A673 (cell line): ENCODE results near the gene ZNF592. TPM values are rescaled to one million over a fixed set of nuclear protein-coding genes. Genes with fewer than 3 reads are reported as not detected.

Source experiments
- BruUV-seq: library from RNA; stranded (reverse); fragments of 400-500 nt; replicated peaks from 2 replicates; lab custom pipeline; 2021; lab: Mats Ljungman, UMichigan
- CTCF ChIA-PET: fragments of 300-600 bp; sonication (Branson Sonifier 250); formaldehyde crosslinking; loops from one replicate; lab custom pipeline; 2022; ENCODE audit warnings: antibody characterized with exemption; lab: Charles Lee
- POLR2A ChIA-PET: fragments of 300-600 bp; sonication (Branson Sonifier 250); formaldehyde crosslinking; loops from one replicate; lab custom pipeline; 2022; ENCODE audit warnings: antibody characterized with exemption; ENCODE audit not compliant: low non-redundant PET; lab: Charles Lee
- DNase-seq: peaks from one replicate; pipeline ENCODE4 v3.0.0-alpha.2; 2015; ENCODE audit warnings: low spot score
- H3K27ac ChIP-seq: fragments of 200-600 bp; sonication (generic); 2 replicates; pipeline ENCODE4 v1.5.1; 2016; ENCODE audit warnings: mixed run types, low read depth, mild to moderate bottlenecking, mixed read lengths, antibody characterized with exemption, low read length; ENCODE audit not compliant: poor library complexity, severe bottlenecking
- H3K27me3 ChIP-seq: fragments of 200-600 bp; sonication (generic); replicated peaks from 2 replicates; pipeline ENCODE4 v1.6.1; 2017; ENCODE audit warnings: mixed run types, low read depth, mild to moderate bottlenecking, mixed read lengths, antibody characterized with exemption, low read length; ENCODE audit not compliant: insufficient read depth, poor library complexity
- H3K36me3 ChIP-seq: fragments of 200-600 bp; sonication (generic); 2 replicates; pipeline ENCODE4 v1.6.1; 2016; ENCODE audit warnings: mixed run types, mild to moderate bottlenecking, mixed read lengths, antibody characterized with exemption, low read length; ENCODE audit not compliant: insufficient read depth, poor library complexity, severe bottlenecking
- H3K4me1 ChIP-seq: fragments of 200-600 bp; sonication (generic); 2 replicates; pipeline ENCODE4 v1.6.1; 2017; ENCODE audit warnings: mixed run types, mild to moderate bottlenecking, mixed read lengths, antibody characterized with exemption, low read length; ENCODE audit not compliant: insufficient read depth, poor library complexity, severe bottlenecking
- H3K4me3 ChIP-seq: fragments of 200-600 bp; sonication (generic); 2 replicates; pipeline ENCODE4 v1.5.1; 2016; ENCODE audit warnings: low read depth, mixed run types, mild to moderate bottlenecking, mixed read lengths, low read length; ENCODE audit not compliant: poor library complexity, severe bottlenecking
- H3K9me3 ChIP-seq: fragments of 200-600 bp; sonication (generic); 2 replicates; pipeline ENCODE4 v1.6.1; 2016; ENCODE audit warnings: mixed run types, low read depth, mild to moderate bottlenecking, mixed read lengths, antibody characterized with exemption, low read length; ENCODE audit not compliant: poor library complexity, severe bottlenecking
- EZH2 ChIP-seq: fragments of 200-600 bp; sonication (generic); IDR thresholded peaks from 2 replicates; pipeline ENCODE4 v1.6.1; 2017; ENCODE audit warnings: borderline replicate concordance, low read depth, mild to moderate bottlenecking, mixed read lengths, antibody characterized with exemption, low read length; ENCODE audit not compliant: poor library complexity, severe bottlenecking
- intact Hi-C: fragments of 100-400 bp; cut with micrococcal nuclease; formaldehyde crosslinking; loops from one replicate; pipeline ENCODE4 v1.10.0; 2022; ENCODE audit not compliant: unreplicated experiment
- total RNA-seq: library from RNA; stranded (reverse); gene quantifications from 2 replicates; pipeline ENCODE4 v1.2.3, GENCODE V29; 2021
- TF ChIP-seq, protein P1 (sequence below): fragments of 300-800, 200-600 bp; sonication (generic); conservative IDR thresholded peaks from 2 replicates; pipeline ENCODE4 v1.5.1; 2017; ENCODE audit warnings: low read depth, mild to moderate bottlenecking, antibody characterized with exemption, low read length, moderate library complexity, mixed read lengths

Gene ZNF592
- total RNA-seq, 1 experiment from 2014 or later: 37.2 TPM

DNA sequence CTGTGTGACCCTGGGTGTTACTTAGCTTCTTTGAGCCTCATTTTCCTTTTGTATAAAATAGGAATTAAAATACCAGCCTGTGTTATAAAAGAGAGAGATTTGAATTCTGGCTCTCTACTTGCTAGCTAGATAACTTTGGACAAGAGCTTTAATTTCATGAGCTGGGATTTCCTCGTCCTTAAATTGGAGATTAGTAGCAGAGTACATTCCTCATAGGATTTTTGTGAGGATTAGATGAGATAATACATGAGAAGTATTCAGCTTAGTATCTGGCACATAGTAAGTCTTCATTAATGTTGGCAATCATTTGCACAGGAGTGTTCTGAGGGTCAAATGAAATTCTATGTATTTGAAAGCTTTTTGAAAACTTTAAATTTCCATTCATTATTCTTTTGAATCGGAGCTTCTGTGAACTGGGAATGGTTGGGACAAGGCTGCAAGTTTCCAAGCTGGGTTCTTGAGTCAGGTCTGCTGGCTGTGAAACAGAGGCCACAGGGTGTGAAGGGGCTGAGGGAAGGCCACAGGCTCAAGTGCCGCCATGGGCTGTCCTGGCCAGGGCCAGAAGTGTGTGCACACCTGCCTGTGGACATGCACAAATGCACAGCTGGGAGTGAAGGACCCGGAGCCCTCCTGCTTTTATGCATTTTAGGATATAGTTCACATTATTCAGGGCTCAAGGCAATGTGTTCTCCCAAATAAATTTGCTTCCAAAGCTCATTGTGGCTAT is 86.0 kb downstream of the ZNF592 start:
- no peak overlapping the region for H3K4me3 ChIP-seq
- ChIA-PET POLR2A (no interaction called here), CTCF (no interaction called here)
- no peaks in the 10 kb centered on the region for H3K4me1 ChIP-seq
- no peaks in the 10 kb centered on the region for H3K27me3 ChIP-seq
- no peaks in the 10 kb centered on the region for H3K36me3 ChIP-seq
- H3K9me3 ChIP-seq: no peaks in the 10 kb centered on the region
- DNase-seq: no peak
- no TSS peak for BruUV-seq
- intact Hi-C loops: no loop called here
- H3K27ac ChIP-seq: no peak overlapping the region
- TF ChIP-seq EZH2: no peak
- TF ChIP-seq, protein P1, sequence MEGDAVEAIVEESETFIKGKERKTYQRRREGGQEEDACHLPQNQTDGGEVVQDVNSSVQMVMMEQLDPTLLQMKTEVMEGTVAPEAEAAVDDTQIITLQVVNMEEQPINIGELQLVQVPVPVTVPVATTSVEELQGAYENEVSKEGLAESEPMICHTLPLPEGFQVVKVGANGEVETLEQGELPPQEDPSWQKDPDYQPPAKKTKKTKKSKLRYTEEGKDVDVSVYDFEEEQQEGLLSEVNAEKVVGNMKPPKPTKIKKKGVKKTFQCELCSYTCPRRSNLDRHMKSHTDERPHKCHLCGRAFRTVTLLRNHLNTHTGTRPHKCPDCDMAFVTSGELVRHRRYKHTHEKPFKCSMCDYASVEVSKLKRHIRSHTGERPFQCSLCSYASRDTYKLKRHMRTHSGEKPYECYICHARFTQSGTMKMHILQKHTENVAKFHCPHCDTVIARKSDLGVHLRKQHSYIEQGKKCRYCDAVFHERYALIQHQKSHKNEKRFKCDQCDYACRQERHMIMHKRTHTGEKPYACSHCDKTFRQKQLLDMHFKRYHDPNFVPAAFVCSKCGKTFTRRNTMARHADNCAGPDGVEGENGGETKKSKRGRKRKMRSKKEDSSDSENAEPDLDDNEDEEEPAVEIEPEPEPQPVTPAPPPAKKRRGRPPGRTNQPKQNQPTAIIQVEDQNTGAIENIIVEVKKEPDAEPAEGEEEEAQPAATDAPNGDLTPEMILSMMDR: no peak

DNA sequence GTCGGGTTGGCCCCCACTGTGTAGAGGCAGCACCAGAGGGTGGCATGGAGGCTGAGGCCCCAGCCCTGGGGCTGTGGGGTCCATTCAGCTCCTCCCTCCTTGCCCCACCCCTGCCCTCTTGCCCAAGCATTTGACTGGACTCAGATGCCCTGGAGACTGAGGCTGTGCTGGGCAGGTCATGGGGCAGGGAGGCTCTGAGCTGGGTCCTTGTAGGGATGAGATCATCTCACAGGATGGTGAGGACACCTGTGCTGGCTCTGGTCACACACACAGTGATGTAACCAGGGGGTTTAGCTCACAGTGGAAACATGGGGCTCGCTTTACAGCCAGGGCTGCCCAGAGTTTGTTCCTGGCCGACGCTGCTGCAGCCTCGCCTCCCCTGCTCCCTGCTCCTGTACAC is 86.6 kb downstream of the ZNF592 start:
- H3K36me3 ChIP-seq: no peaks in the 10 kb centered on the region
- BruUV-seq: no TSS peak

DNA sequence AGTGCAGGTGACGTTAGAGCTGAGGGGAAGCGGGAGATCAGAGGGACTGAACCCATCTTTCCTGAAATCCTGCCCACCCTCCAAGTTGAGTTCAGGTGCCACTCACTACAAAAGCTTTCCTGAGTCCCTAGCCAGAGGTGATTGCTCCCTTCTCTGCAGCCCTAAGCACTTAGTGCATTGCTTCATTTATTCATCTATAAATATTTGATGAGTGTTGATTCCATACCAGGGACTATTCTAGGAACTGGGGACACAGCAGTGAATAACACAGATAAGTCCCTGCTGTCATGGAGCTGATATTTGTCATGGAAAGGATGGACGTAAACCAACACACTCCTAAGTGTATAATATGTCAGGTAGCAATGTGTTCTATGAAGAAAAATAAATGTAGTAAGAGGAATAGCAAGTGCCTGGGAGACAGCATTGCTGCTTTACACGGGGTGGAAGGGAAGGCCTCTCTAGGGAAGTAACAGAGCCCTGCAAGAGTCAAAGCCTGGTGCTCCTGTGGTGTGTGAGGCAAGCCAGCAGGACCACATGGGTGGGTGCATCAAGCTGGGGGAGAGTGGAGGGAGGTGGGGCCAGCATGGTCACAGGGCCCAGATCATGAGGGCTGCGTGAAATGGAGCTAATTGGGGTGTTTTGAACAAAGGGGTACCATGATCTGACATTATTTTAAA is 87.4 kb downstream of the ZNF592 start:
- no peaks in the 10 kb centered on the region for H3K27me3 ChIP-seq
- H3K9me3 ChIP-seq: no peaks in the 10 kb centered on the region
- no peaks in the 10 kb centered on the region for H3K36me3 ChIP-seq
- intact Hi-C loops: no loop called here
- no peak for TF ChIP-seq EZH2
- TF ChIP-seq, protein P1: no peak
- BruUV-seq: no TSS peak
- no peaks in the 10 kb centered on the region for H3K4me1 ChIP-seq
- H3K4me3 ChIP-seq: no peak overlapping the region
- POLR2A ChIA-PET: no interaction called here
- CTCF ChIA-PET: no interaction called here
- no peak for DNase-seq
- no peak overlapping the region for H3K27ac ChIP-seq

More for the DNA sequence above, 86.6 kb downstream of the ZNF592 start:
- ChIA-PET POLR2A (no interaction called here), CTCF (no interaction called here)
- no peaks in the 10 kb centered on the region for H3K9me3 ChIP-seq
- H3K27ac ChIP-seq: no peak overlapping the region
- H3K27me3 ChIP-seq: no peaks in the 10 kb centered on the region
- TF ChIP-seq, protein P1: no peak
- TF ChIP-seq EZH2: no peak
- no peaks in the 10 kb centered on the region for H3K4me1 ChIP-seq
- intact Hi-C loops: no loop called here
- no peak overlapping the region for H3K4me3 ChIP-seq
- DNase-seq: no peak
